HG03060 (cell line): ENCODE data around the gene P2RY6.

Source experiments
- ATAC-seq: cut with Tn5 transposase; IDR thresholded peaks from one replicate; pipeline ENCODE4 v1.9.1; 2021; ENCODE audit warnings: low read depth, moderate number of reproducible peaks; ENCODE audit not compliant: unreplicated experiment

Gene P2RY6

GRCh38 chr11:73236205-73236765 lies 35.9 kb upstream of the P2RY6 start:
- no peak for ATAC-seq

- no peak for ATAC-seq
Observed at GRCh38 chr11:73236854-73237253, 35.3 kb upstream of the P2RY6 start.

- no peak for ATAC-seq
Observed at GRCh38 chr11:73237471-73238290, 34.5 kb upstream of the P2RY6 start.

- ATAC-seq, result no peak
Observed at GRCh38 chr11:73239111-73239521, 33.0 kb upstream of the P2RY6 start.

GRCh38 chr11:73239571-73240189 lies 32.5 kb upstream of the P2RY6 start:
- ATAC-seq, result no peak

- ATAC-seq, result no peak
Observed at GRCh38 chr11:73240190-73240781, 31.9 kb upstream of the P2RY6 start.

GRCh38 chr11:73241300-73241699 lies 30.8 kb upstream of the P2RY6 start:
- ATAC-seq, result no peak

- no peak for ATAC-seq
Observed at GRCh38 chr11:73242251-73243092, 29.7 kb upstream of the P2RY6 start.

GRCh38 chr11:73243093-73243485 lies 29.0 kb upstream of the P2RY6 start:
- no peak for ATAC-seq

GRCh38 chr11:73244589-73245240 lies 27.4 kb upstream of the P2RY6 start:
- no peak for ATAC-seq

- ATAC-seq, result no peak
Observed at GRCh38 chr11:73245461-73245860, 26.7 kb upstream of the P2RY6 start.

- no peak for ATAC-seq
Observed at GRCh38 chr11:73246303-73246702, 25.8 kb upstream of the P2RY6 start.

GRCh38 chr11:73248526-73249185 lies 23.5 kb upstream of the P2RY6 start:
- ATAC-seq, result no peak

GRCh38 chr11:73249304-73249703 lies 22.8 kb upstream of the P2RY6 start:
- no peak for ATAC-seq

GRCh38 chr11:73249853-73250783 lies 22.0 kb upstream of the P2RY6 start:
- ATAC-seq, result no peak

GRCh38 chr11:73252577-73253191 lies 19.5 kb upstream of the P2RY6 start:
- ATAC-seq, result no peak

GRCh38 chr11:73257342-73258103 lies 14.6 kb upstream of the P2RY6 start:
- ATAC-seq, result no peak
